Activated CD4-positive, alpha-beta T cell treated with anti-CD3 and anti-CD28 coated beads, Interleukin-2, amount 10 ng/mL, durations not matched to agents 7 days and 5 days (primary cell): Measurements from ENCODE around the gene MARVELD3. TPM values are rescaled to one million over a fixed set of nuclear protein-coding genes. Genes with fewer than 3 reads are reported as not detected.
"Not testable (repeated sequence)": the region's sequence is repeated elsewhere in the genome, so short reads cannot be mapped to it uniquely, and the experiment has no call there.

Experiments used
- CTCF ChIA-PET: fragments of 350-600 bp; sonication (Branson Sonifier 250); formaldehyde crosslinking; loops from one replicate; lab custom pipeline; 2021; ENCODE audit warnings: antibody characterized with exemption; lab: Charles Lee
- POLR2A ChIA-PET: fragments of 350-600 bp; sonication (Branson Sonifier 250); formaldehyde crosslinking; loops from one replicate; lab custom pipeline; 2021; ENCODE audit warnings: antibody characterized with exemption; lab: Charles Lee
- DNase-seq: peaks from one replicate; pipeline ENCODE4 v3.0.0-alpha.2; 2020
- H3K27ac Mint-ChIP-seq: one replicate; pipeline ENCODE4 v1.8.0; 2021; ENCODE audit warnings: mild to moderate bottlenecking, moderate library complexity, mixed read lengths
- H3K27me3 Mint-ChIP-seq: one replicate; pipeline ENCODE4 v1.8.0; 2021; ENCODE audit warnings: mixed read lengths
- H3K36me3 Mint-ChIP-seq: one replicate; pipeline ENCODE4 v1.8.0; 2021; ENCODE audit warnings: low read depth, mixed read lengths
- H3K4me1 Mint-ChIP-seq: one replicate; pipeline ENCODE4 v1.8.0; 2021; ENCODE audit warnings: mixed read lengths
- H3K4me3 Mint-ChIP-seq: one replicate; pipeline ENCODE4 v1.8.0; 2021; ENCODE audit warnings: mild to moderate bottlenecking, moderate library complexity, mixed read lengths
- H3K9me3 Mint-ChIP-seq: one replicate; pipeline ENCODE4 v1.8.0; 2021; ENCODE audit warnings: mixed read lengths
- total RNA-seq, 2 experiments: library from RNA; stranded (reverse); gene quantifications; one replicate each; pipeline ENCODE4 v1.2.3, GENCODE V29; 2021

The MARVELD3 gene
- not detected for total RNA-seq

DNA sequence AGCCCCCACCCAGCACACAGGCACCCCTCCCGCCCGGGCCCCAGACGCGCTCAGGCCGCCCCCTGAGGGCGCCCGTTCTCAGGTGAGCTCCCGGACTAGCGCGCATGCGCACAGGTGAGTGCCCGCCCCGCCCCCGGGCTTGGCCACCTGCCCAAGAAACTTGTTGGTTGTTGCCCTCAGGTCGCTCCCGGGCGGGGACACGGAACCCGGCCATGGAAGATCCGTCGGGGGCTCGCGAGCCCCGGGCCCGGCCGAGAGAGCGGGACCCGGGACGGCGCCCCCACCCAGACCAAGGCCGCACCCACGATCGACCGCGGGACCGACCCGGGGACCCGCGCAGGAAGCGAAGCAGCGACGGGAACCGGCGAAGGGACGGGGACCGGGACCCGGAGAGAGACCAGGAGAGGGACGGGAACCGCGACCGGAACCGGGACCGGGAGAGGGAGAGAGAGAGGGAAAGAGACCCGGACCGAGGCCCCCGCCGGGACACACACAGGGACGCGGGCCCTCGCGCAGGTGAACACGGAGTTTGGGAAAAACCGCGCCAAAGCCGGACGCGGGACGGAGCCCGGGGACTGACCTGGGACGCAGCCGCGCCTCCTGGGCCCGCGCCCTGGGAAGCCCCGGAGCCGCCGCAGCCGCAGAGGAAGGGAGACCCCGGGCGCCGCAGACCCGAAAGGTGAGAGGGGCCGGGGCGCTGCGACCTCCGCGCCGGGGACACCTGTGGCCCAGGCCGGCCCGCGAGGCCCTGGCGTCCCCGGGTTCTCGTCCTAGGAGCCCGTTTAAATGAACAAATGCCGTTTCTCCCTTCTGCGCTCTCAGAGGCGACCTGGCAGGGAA lies at the start of gene MARVELD3:
Gene MARVELD3 (plus strand): TSS at position 167 of the 840 bp plus-strand sequence. CDS start 46 bp downstream, at position 213.
- H3K4me1 Mint-ChIP-seq, result peaks cover 5% of the 10 kb centered on the region

DNA sequence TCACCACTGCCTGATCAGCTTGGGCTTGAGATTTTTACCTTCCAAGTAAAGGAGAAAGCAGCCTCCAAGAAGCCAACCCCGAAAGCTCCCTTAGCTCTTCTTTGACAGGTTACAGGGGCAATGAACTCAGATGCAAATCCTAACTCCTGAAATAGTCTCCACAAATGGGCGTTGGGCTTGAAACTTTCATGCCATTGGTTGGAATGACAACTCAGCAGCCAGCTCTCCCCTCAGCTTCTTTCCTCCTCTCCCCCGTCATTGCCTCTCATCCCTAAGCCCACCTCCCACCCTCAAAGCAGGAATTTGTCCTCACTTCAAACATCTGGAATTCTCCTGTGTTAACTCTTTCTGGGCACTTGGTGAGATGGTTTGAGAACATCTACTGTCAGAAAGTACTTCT lies 49.0 kb upstream of the MARVELD3 start, which contains the start of gene TAT:
Gene TAT (minus strand): TSS at position 122 of the 400 bp plus-strand sequence. CDS start 677 bp downstream, outside the sequence.
- H3K36me3 Mint-ChIP-seq, result no peaks in the 10 kb centered on the region
- no peak within 1 kb of the TSS for H3K4me3 Mint-ChIP-seq
- POLR2A ChIA-PET, result no interaction called here
- CTCF ChIA-PET, result interaction anchor here (0.6 to 1.8 kb wide), 4 partner anchors 12 to 54 kb away, joined by 3 to 6 read pairs (median 3); no protein-coding TSS in a partner anchor
- peaks cover 24% of the 10 kb centered on the region for H3K27me3 Mint-ChIP-seq
- DNase-seq, result no peak
- no peaks in the 10 kb centered on the region for H3K9me3 Mint-ChIP-seq
- no peaks in the 10 kb centered on the region for H3K4me1 Mint-ChIP-seq
- no peak within 1 kb of the TSS for H3K27ac Mint-ChIP-seq

More for the DNA sequence above, at the start of gene MARVELD3:
- Mint-ChIP-seq H3K27ac (no peak within 1 kb of the TSS), H3K9me3 (no peaks in the 10 kb centered on the region), H3K36me3 (no peaks in the 10 kb centered on the region), H3K27me3 (peaks cover 26% of the 10 kb centered on the region), H3K4me3 (peak within 1 kb of the TSS; percentile 41)
- CTCF ChIA-PET, result no interaction called here
- DNase-seq, result peak; percentile 11
- POLR2A ChIA-PET, result no interaction called here

GRCh38 chr16:71582553-71582848 lies 43.5 kb upstream of the MARVELD3 start:
- H3K4me3 Mint-ChIP-seq, H3K9me3 Mint-ChIP-seq, H3K36me3 Mint-ChIP-seq, H3K4me1 Mint-ChIP-seq, H3K27ac Mint-ChIP-seq, POLR2A ChIA-PET, DNase-seq: not testable (repeated sequence)
- H3K27me3 Mint-ChIP-seq, result peaks cover 25% of the 10 kb centered on the region
- CTCF ChIA-PET, result interaction anchor here (0.6 to 0.7 kb wide), 2 partner anchors 256 to 563 kb away, joined by 3 read pairs; no protein-coding TSS in a partner anchor

- H3K27me3 Mint-ChIP-seq, result peaks cover 20% of the 10 kb centered on the region
- no peak overlapping the region for H3K27ac Mint-ChIP-seq
These were observed 41.3 kb upstream of the MARVELD3 start for GRCh38 chr16:71584543-71585317.

GRCh38 chr16:71585318-71585703 lies 40.7 kb upstream of the MARVELD3 start:
- CTCF ChIA-PET, result interaction anchor here (0.6 kb wide), 1 partner anchor 7 kb away, joined by 3 read pairs; no protein-coding TSS in a partner anchor
- H3K9me3 Mint-ChIP-seq, result no peaks in the 10 kb centered on the region
- DNase-seq, result no peak
- H3K36me3 Mint-ChIP-seq, result no peaks in the 10 kb centered on the region
- POLR2A ChIA-PET, result no interaction called here
- H3K27me3 Mint-ChIP-seq, result peaks cover 20% of the 10 kb centered on the region
- H3K27ac Mint-ChIP-seq, result no peak overlapping the region
- no peaks in the 10 kb centered on the region for H3K4me1 Mint-ChIP-seq
- no peak overlapping the region for H3K4me3 Mint-ChIP-seq

More at GRCh38 chr16:71584543-71585317, 41.3 kb upstream of the MARVELD3 start:
- no peak for DNase-seq
- no peak overlapping the region for H3K4me3 Mint-ChIP-seq
- no peaks in the 10 kb centered on the region for H3K4me1 Mint-ChIP-seq
- no peaks in the 10 kb centered on the region for H3K9me3 Mint-ChIP-seq
- ChIA-PET CTCF (interaction anchor here (0.6 to 0.9 kb wide), 2 partner anchors 8 to 19 kb away, joined by 3 to 4 read pairs; no protein-coding TSS in a partner anchor), POLR2A (no interaction called here)
- no peaks in the 10 kb centered on the region for H3K36me3 Mint-ChIP-seq

- H3K27me3 Mint-ChIP-seq, result peaks cover 28% of the 10 kb centered on the region
- POLR2A ChIA-PET, H3K4me3 Mint-ChIP-seq, H3K9me3 Mint-ChIP-seq, CTCF ChIA-PET, H3K27ac Mint-ChIP-seq, H3K4me1 Mint-ChIP-seq, DNase-seq, H3K36me3 Mint-ChIP-seq: not testable (repeated sequence)
These were observed 36.6 kb upstream of the MARVELD3 start for GRCh38 chr16:71589334-71589733.

- H3K36me3 Mint-ChIP-seq, H3K9me3 Mint-ChIP-seq, DNase-seq, POLR2A ChIA-PET, CTCF ChIA-PET, H3K4me1 Mint-ChIP-seq, H3K27ac Mint-ChIP-seq, H3K4me3 Mint-ChIP-seq: not testable (repeated sequence)
- H3K27me3 Mint-ChIP-seq, result peaks cover 28% of the 10 kb centered on the region
These were observed 35.9 kb upstream of the MARVELD3 start for GRCh38 chr16:71590071-71590470.

DNA sequence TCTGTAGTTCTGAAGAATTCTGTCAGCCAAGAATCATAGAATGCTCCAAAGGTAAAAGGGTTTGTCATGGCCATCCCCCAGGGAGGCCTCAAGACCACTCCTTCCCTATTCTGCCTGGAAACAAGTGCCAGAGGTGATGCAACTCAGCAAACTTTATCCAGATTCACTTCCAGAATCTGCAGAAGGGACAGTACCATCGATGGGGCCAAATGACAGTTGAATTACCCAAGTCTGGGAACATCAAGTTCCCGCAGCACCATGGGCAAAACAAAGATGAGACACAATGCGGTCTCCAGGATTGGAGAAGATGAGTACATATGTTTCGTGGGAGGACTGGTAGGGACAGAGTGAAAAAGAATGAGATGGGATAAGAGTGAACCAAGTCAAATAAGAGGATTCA lies 35.4 kb upstream of the MARVELD3 start:
- H3K4me1 Mint-ChIP-seq, result no peaks in the 10 kb centered on the region
- CTCF ChIA-PET, result no interaction called here
- no peak for DNase-seq
- no peaks in the 10 kb centered on the region for H3K36me3 Mint-ChIP-seq
- H3K9me3 Mint-ChIP-seq, result no peaks in the 10 kb centered on the region
- POLR2A ChIA-PET, result no interaction called here
- no peak overlapping the region for H3K4me3 Mint-ChIP-seq
- H3K27me3 Mint-ChIP-seq, result peaks cover 24% of the 10 kb centered on the region
- no peak overlapping the region for H3K27ac Mint-ChIP-seq

- Mint-ChIP-seq H3K9me3 (no peaks in the 10 kb centered on the region), H3K27me3 (peaks cover 25% of the 10 kb centered on the region), H3K27ac (no peak overlapping the region), H3K4me1 (no peaks in the 10 kb centered on the region), H3K36me3 (no peaks in the 10 kb centered on the region), H3K4me3 (no peak overlapping the region)
- DNase-seq, result no peak
- CTCF ChIA-PET, result interaction anchor here (1.0 kb wide), 1 partner anchor 77 kb away, joined by 3 read pairs; no protein-coding TSS in a partner anchor
- POLR2A ChIA-PET, result no interaction called here
These were observed 34.1 kb upstream of the MARVELD3 start for GRCh38 chr16:71591917-71592316.

- Mint-ChIP-seq H3K27ac (no peak overlapping the region), H3K36me3 (no peaks in the 10 kb centered on the region), H3K9me3 (no peaks in the 10 kb centered on the region), H3K4me1 (no peaks in the 10 kb centered on the region), H3K27me3 (peaks cover 35% of the 10 kb centered on the region), H3K4me3 (no peak overlapping the region)
- ChIA-PET POLR2A (no interaction called here), CTCF (interaction anchor here (0.7 to 1.6 kb wide), 2 partner anchors 8 to 18 kb away, joined by 3 to 7 read pairs; no protein-coding TSS in a partner anchor)
- DNase-seq, result no peak
These were observed 32.7 kb upstream of the MARVELD3 start for GRCh38 chr16:71593048-71593999.

DNA sequence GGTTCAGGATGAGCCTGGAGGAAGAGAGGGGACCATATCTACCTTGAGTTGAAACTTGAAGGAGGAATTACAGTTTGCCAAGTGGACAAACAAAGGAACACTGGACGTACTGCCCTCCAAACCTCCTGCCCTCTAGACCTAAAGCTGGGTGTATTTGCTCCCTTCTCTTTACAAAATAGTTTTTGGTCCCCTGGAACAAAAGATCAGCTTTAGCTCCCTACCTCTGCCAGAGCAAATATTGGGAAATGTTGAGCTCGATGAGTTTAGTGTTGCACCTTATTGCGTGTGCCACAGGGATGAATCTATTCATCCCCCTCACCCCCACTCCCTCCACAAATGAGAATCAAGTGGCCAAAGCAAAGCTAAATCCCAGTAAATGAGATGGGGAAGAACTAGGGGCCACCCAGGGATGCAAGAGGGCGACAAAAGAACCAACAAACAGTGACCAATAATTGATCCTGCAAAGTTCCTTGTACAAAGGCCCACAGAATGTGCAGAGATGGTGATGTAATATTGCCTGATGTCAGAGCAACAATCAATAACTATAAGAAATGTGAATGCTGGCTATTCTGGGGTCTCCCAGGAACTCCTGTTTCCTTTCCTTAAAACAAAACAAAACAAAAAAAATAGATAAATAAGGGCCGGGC lies 31.9 kb upstream of the MARVELD3 start:
- no peaks in the 10 kb centered on the region for H3K9me3 Mint-ChIP-seq
- no peak for DNase-seq
- no peak overlapping the region for H3K4me3 Mint-ChIP-seq
- H3K4me1 Mint-ChIP-seq, result no peaks in the 10 kb centered on the region
- H3K27ac Mint-ChIP-seq, result no peak overlapping the region
- no peaks in the 10 kb centered on the region for H3K36me3 Mint-ChIP-seq
- ChIA-PET POLR2A (no interaction called here), CTCF (interaction anchor here (1.6 kb wide), 1 partner anchor 17 kb away, joined by 7 read pairs; no protein-coding TSS in a partner anchor)
- peaks cover 39% of the 10 kb centered on the region for H3K27me3 Mint-ChIP-seq
